Cerebellar nuclear complex (tissue), 1 donor: ENCODE measurements around the gene KSR1.

Experiments used
- DNase-seq, 2 experiments: peaks; one replicate each; lab custom pipeline; 2025; lab: John Stamatoyannopoulos, UW

The KSR1 gene

DNA sequence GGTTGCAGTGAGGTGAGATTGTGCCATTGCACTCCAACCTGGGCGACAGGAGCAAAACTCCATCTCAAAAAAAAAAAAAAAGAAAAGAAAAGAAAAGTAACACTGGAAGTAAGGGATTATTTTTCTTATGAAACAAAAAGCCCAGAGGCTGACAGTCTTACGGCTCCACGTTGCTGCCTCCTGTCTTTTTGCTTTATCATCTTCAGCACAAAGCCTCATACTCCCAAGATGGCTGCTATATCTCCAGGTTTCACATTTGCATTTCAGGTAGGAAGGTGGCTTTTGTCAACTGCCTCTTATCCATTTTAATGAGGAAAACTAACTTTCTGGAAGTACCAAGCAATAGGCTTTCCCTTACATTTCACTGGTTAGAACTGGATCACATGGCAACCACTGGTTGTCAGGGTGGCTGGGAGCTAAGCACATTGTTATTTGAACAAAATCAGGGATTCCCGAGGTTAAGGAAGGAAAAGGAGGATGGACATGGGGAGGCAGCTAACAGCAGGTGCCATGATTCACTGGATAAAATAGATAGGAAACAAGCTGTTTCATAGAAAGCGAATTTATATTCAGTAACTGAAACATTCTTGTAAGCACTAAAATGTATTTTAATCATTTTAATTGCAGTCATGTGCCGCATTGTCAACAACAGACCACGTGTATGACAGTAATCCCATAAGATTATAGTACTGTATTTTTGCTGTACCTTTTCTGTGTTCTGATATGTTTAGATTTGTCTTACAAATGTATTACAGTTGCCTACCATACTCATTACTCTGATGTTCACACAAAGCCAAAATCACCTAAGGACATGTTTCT lies 58.6 kb downstream of the KSR1 start:
- no peak for DNase-seq

DNA sequence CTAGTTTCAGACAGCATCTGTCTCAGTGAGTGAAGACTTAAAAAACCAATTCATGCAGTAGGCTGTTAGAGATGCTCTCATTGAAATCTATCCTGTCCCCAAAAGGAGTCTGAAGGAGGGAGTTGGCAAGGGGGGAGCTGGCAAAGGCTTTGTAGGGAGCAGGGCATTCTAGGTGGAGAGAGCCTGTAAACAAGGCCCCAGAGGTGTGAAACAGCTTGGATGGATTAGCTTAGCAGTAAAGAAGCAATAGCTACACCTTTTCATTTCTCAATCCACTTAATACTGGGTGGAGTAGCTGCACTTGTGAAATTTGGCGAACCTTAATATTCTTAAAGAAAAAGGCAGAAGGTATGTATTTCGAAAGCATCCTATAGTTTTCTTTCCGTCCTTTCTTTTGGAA lies 61.8 kb downstream of the KSR1 start:
- no peak for DNase-seq

DNA sequence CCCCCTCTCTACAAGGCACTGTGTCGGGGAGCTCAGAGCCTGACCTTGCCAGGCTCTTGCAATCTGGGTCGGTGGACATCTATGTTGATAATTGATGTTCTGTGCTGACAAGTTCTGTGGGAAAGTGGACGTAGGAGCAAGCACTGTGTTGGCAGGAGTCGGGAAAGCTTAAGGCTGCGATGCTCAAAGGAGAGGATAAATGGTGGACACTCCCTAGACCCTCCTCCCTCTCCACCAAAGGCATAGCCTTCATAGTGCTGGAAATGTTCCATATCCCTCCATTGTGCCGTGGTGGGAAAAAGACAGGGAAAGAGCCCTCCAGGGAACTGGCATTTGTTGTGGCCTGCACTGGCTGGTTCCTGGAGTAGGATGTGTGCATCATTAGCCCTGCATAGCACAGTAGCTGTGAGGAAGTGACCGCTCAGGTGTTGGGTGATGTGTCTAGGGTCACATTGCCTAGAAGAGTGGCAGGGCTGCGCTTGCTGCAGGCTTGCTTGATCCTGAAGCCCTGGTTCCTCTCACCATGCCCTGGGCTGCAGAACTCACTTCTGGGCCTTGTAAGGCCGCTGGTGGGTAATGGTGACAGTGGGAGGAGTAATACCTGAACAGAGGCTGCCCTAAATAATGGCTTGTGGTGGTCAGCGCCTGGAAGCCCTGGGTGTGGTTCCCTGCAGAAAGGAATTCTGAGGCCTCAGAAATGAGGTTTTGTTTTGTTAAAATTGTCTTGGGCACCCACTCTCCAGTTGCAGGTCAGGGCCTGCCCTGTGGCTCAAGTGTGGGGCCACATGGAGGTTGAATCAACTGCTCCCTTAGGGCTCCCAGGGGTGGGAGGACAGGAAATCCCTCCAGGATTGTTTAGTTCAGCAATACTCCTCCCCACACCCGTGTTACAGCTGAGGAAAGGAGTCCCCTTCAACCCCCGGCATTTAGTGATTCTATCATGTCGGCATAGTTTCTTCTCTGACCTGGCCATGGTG lies 62.6 kb downstream of the KSR1 start:
- DNase-seq: no peak

DNA sequence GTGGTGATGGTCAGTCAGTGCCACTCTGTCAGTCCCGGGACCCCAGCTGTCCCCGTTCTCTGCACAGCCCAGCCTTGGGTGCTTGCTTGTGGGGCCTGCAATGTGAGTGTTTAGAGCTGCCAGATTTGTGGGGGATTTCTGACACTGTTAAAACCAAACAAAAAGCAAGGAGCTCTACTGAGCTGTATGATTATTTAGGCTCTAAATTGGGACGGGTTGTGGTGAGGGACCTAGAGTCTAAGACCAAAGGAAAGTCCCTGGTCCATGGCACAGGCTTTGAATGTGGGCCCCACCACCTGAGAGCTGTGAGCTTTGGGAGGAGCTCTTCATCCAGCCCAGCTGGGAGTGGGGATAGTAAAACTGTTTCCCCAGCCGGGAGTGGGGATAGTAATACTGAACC lies 63.3 kb downstream of the KSR1 start:
- no peak for DNase-seq

DNA sequence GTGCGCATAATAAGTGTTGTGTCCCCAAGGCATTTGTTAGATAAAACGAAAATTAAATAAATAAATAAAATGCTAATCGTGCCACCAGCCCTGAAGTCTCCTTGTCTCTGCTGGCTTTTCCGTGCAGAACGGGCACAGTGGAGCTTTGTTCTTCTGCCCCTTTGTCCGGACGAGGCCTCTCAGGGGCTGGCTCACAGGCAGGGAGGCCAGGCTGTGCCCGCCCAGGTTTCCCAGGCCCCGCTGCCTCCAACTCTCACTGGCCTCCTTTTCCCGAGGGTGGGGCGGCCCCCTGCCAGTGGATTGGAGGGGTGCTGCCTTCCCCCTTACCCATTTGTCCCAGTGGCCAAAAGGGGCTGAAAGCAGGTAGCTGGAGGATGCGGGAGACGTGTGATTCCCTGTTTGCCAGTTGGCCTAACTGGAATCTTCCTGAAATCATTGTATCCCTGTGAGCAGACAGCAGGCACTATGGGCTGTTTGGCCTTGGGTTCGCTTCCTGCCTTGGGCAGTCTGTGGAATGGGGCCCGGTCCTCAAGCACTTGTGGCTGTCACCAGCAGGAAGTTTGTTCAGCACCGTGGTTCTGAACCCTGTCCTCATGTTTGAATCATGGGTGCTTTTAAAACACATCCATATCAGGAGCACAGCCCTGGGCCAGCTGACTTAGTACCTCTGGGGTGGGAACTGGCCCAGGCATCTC lies 64.4 kb downstream of the KSR1 start:
- DNase-seq: no peak

DNA sequence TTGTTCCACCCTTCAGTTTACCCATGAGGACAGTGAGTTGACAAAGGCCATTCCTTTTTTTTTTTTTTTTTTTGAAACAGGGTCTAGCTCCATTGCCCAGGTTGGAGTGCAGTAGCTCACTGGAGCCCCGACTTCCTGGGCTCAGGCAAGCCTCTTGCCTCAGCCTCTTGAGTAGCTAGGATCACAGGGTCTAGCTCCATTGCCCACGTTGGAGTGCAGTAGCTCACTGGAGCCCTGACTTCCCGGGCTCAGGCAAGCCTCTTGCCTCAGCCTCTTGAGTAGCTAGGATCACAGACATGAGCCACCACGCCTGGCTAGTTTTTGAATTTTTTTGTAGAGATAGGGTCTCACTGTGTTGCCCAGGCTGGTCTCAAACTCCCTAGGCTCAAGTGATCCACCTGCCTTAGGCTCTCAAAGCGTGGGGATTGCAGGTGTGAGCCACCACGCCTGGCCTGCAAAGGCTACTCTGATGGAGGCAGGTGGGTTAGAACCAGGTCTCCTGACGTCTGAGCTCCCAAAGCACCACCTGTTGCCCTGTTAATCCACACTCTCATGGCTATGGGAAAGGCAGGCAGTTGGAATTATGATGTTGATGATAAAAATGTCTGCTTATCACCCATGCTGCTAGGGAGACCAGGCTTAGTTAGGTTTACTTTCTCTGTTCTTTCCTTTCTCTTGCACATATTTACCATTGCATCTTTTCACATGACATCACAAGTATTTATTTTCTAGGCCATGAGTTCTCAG lies 65.2 kb downstream of the KSR1 start:
- DNase-seq: no peak

DNA sequence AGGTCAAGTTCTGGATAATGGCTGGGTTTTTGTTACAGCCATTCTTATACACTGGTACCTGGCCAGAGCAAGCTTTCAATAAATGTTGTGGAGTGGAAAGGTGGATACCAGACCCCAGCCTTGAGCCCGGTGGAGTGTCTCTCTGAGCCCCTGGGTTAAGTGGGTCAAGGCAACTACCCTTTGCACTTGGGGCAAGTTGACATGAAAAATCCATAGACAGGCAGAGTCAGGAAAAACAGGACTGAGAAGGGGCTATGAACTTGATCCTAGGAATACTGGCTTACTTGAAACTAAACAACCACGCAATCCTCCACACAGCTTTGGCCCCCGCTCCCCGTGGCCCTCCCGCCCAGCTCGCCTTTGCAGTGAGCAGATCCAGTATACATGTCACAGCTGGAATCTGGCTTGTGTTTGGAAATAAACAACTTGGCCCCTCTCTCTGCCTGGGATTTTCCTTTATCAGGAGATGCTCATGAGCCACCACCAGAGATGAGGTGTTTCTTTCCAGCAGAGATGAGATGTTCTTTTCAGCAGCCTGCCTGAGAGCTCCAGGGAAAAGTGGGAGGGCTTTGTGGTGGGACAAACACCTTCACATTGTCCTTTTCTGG lies 65.9 kb downstream of the KSR1 start:
- no peak for DNase-seq

DNA sequence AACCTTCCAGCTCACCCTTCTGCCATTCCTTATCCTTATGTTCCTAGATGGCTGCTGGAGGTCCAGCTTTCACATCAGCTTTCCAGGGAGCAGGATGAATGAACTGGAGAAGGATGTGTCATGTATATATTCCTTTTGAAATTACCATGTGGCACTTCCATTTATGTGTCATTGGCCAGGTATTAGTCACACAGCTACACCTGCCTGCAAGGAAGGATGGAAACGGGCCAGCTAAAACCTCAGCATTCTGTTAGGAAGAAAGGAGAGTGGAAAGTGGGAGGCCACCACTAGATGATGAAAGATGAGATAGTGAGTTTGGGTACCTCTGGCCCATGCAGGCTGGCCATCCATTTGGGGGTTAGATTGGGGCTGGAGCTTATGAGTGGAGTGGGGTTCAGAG lies 67.5 kb downstream of the KSR1 start:
- DNase-seq: no peak

DNA sequence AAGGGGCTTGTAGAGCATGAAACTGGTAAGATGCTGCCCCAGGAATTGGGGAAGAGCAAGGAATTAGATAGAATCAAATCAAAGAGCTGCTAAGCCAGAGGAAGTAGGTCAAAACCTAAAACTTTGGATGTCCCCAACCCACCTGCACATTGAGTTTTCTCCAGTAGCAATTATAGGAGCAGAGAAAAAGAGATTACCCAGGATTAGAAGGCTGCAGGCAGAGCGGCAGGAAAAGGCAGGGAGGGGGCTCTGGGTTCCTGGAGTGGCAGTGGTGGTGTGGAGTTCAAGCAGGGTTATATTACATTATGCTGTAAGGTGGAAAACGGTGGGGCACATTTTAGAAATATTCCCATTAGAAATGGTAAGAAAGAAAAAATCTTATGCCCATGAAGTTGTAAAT lies 68.3 kb downstream of the KSR1 start:
- DNase-seq: no peak

DNA sequence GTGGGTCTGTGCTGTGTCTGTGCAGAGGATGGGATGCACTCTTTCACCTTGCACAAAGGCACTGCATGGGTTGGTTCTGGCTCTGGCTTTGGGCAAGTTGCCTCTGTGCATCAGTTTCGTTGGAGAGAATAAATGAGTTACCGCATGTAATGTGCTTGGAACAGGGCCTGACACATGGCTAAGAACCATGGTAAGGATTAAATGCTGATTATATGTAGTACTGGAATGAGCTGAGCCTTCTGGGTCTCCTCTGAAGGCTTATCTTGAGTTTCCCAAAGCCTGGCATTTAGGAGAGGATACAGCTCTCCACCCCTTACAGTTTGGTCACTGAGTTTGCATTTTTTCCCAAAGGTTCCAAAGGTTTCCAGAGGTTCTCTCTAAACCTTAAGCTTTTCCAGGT lies 69.1 kb downstream of the KSR1 start:
- no peak for DNase-seq

DNA sequence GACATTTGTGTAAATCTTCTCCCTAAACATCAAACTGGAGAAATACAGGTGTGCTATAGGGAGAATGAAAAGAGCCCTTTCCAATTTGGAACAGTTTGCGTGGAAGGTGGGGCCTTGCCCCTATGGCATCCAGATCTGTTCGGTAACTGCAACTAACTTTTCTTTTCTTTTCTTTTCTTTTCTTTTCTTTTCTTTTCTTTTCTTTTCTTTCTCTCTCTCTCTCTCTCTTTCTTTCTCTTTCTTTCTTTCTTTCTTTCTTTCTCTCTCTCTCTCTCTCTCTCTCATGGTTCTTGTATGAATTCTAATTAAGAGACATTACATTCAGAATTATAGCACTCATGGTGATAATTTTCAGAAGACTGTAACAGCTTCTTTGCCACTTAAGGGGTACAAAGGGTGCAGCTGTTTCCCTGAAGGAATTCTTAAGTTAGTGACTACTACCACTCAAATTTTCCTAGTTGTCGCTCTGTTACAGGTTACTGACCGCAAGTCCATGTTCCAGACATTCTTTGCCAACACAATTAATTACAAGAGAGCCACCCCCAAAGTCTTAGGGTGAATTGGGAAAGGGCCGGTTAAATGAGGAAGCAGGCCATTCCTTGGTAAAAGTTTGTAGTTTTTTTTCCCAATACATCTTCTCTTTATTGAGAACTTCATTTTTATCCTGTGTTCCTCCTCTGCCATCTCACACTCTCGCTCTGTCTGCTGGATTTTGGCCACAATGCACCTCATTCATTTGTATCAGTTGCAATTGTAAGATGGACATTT lies 69.8 kb downstream of the KSR1 start:
- no peak for DNase-seq

DNA sequence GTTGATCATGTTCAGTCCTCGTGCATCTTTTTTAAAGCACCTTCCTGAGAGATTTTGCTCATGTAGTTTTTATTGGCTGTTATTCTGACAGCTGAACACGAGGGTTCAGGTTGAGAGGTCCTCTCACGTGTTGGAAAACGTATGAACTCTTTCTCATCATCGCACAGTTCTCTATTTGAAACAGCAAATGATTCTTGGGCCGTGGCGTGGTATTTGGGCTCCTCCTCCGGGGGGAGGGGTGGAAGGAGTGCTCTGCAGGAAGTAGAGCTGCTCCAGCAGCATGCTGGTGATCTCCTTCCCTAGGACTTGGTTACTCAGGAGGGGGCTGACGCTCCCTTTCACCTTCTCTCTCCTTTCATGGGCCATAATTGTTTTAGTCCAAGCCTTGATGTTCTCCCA lies 70.4 kb downstream of the KSR1 start:
- no peak for DNase-seq

DNA sequence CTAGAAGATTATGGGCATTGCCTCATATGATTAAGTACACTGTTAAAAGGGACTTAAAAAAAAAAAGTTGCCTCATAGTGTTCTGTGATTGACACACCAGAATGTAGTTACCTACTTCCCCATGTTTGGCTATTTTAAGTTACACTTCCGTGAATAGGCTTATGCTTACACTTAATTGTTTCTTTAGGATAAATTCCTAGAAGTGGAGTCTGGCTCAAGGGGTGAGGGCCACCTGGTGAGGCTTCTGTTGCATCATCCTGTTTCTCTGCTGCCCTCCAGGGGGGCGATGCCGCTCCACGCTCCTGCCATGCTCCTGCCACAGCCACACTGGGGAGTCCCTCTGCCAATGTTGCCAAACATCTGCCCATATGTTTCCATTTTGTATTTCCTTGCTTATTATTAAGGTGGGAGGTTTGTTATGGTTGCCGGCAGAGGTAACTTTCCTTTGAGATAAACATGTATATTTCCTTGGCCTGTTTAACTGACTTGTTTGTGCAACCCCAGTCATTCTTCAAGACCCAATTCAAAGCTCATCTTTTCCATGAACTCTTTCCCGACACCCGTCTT lies 73.1 kb downstream of the KSR1 start:
- DNase-seq: no peak

DNA sequence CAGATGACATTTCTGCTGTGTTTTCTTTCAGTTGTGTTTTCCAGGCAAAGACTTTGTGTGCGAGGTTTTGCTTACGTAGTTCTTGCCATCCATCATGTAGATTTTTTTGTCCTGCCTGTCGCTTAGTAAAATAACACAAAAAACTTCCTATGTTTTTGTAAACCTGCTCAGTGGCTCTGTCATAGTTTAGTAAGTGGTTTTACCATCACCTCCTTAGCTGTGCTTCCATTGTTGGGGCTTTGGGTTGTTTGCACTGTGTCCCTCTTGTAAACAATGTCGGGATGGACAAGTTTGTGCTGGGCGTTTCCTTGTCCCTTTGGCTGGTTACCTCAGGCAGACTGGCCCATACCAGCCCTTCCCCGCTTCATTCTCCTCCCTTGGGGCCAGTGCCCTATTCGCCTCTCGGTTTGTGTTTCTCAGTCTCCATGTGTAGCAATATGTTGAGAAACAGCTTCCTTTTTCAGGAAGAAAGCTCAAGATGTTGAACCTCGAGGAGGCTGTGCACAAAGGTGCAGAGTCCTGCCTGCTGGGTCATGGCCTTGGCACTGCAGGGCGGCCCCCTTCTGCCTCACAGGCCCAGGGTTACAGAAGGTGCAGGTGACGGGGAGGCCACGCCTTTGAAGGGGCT lies 74.6 kb downstream of the KSR1 start:
- no peak for DNase-seq

DNA sequence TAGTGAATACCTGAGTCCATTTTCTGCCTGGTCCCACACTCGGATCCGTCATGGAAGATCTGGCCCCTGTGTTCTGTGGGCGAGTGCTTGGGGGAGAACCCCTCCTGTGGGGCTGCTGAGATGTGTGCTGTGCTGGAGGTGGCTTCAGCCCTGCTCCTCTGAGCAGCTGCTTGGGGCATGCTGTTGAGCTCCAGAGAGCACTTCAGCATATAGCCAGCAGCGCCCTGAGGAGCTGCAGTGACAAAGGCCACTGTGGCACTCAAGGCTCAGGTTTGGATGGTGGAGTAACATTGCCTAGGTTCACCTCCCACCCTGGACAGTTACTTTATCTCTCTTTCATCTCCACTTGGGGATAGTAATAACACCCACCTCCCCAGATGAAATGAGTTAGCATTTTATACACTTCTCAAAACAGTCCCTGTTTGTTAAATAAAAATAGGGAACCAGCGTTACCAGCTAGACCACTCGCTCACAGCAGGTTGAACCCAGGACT lies 75.3 kb downstream of the KSR1 start:
- no peak for DNase-seq

DNA sequence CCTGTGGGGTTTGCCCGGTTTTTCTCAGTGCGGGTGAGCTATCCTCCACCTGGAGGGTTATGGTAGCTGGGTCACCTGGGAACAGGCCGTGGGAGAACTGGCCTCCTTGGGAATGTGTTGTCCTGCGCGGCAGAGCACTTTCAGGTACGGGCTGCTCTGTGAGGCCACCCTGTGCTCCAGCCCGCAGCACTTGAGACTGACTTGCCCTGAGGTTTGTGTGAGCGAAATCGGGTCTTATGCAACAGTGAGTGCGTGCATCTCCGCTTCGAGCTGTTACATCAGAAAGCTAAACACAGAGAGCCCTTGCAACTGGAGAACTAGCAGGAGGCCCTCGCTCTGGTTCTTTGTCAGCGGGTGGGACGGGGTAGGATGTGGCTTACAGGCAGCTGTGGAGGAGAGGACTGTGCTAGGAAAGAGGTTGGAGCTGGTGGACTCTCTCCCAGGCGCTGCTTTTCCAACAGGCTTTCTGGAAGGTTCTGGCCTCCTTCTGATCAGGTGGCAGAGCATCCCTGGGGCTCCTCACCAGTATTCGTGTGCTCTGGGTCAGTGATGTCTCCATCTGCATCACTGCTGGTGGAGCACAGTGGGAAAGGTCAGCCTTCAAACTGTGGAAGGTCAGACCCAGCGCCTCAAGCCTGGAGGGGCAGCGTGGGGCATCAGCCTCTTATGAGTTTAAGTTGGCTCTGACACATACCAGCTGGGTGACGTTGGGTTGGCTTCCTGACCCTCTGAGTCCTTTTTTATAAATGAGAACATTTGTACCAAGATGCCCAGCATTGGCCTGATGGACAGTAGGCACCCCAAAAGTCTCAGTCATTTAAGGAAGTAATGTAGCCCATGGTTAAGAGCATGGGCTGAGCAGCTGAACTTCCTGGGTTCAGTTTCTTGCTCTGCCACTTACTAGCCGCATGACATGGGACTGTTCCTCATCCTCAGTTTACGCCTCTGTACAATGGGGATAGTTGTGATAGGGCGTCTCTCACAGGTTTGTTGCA lies 76.3 kb downstream of the KSR1 start:
- DNase-seq: no peak

DNA sequence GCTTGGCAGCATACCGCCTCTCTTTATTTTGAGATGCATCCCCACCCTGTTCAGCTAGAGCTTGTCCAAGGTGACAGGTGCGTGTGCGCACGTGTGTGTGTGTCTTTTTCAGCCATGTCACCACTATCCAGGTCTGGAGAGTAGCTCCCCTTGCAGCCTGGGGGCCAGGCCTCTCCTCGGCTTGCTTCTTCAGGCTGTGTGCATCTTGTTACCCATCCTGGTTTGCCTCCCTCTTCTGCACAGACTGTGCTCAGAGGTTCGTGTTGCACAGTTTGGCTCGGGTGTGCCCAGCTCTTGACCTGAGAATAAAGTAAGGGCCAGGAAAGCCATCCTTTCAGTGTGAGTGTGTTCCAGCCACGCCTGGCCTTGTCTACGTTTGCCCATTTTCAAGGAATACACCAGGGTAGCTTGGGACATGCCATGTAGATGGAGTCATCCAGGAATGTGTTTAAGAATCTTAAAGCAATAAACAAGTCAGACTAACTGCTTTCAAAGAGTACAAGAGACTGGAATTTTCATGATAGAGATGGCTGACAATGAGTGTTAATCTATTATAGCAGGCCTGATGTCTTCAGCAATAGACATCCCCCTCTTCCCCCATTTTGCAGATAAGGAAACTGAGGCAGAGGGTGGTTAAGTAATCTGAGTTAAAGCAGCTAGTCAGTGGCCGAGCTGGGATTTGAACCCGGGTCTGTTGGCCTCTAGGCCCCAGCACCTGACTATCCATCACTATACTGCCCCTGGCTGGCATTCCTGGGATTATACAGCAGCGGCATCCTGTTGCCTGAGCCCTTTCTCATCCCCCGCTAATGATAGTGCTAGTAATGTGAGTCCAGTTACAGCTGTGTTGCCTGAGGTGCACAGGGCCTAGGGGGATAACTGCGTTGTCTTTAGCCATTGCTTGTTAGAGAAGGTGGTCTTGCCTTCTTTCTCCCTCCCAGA lies 77.9 kb downstream of the KSR1 start:
- no peak for DNase-seq
